H9 (cell line): ENCODE measurements around the gene RHOV. TPM values are rescaled to one million over a fixed set of nuclear protein-coding genes. Genes with fewer than 3 reads are reported as not detected.
"Not testable (repeated sequence)": the region's sequence is repeated elsewhere in the genome, so short reads cannot be mapped to it uniquely, and the experiment has no call there.

Source experiments
- DNase-seq: peaks from one replicate; pipeline ENCODE4 v3.0.0-alpha.2; 2017
- H2AFZ ChIP-seq: one replicate; pipeline ENCODE4 v1.6.1; 2013; ENCODE audit warnings: mild to moderate bottlenecking, low read length, control low read depth, moderate library complexity
- H2AK5ac ChIP-seq: 2 replicates; pipeline ENCODE4 v1.6.1; 2013; ENCODE audit warnings: low read length, control low read depth, mixed read lengths; ENCODE audit not compliant: insufficient read length
- H2BK120ac ChIP-seq: one replicate; pipeline ENCODE4 v1.6.1; 2013; ENCODE audit warnings: low read depth, mild to moderate bottlenecking, low read length, control low read depth, inconsistent platforms; ENCODE audit not compliant: poor library complexity, severe bottlenecking
- H2BK12ac ChIP-seq: 2 replicates; pipeline ENCODE4 v1.6.1; 2013; ENCODE audit warnings: low read length, control low read depth, mixed read lengths, low read depth; ENCODE audit not compliant: insufficient read length
- H2BK15ac ChIP-seq: 2 replicates; pipeline ENCODE4 v1.6.1; 2013; ENCODE audit warnings: low read depth, low read length, control low read depth
- H2BK20ac ChIP-seq: one replicate; pipeline ENCODE4 v1.6.1; 2013; ENCODE audit warnings: low read depth, mild to moderate bottlenecking, low read length, control low read depth, inconsistent platforms; ENCODE audit not compliant: poor library complexity, severe bottlenecking
- H2BK5ac ChIP-seq: 2 replicates; pipeline ENCODE4 v1.6.1; 2013; ENCODE audit warnings: low read length, control low read depth, mixed read lengths; ENCODE audit not compliant: insufficient read length
- H3K14ac ChIP-seq: 2 replicates; pipeline ENCODE4 v1.6.1; 2013; ENCODE audit warnings: low read length, control low read depth; ENCODE audit not compliant: insufficient read depth
- H3K18ac ChIP-seq: 2 replicates; pipeline ENCODE4 v1.6.1; 2013; ENCODE audit warnings: low read depth, mild to moderate bottlenecking, mixed read lengths, low read length, control low read depth; ENCODE audit not compliant: insufficient read length
- H3K23ac ChIP-seq: 2 replicates; pipeline ENCODE4 v1.6.1; 2013; ENCODE audit warnings: low read length, control low read depth, mixed read lengths, low read depth; ENCODE audit not compliant: insufficient read length
- H3K23me2 ChIP-seq: 2 replicates; pipeline ENCODE4 v1.6.1; 2013; ENCODE audit warnings: low read depth, mild to moderate bottlenecking, mixed read lengths, low read length, control low read depth; ENCODE audit not compliant: insufficient read length, poor library complexity, severe bottlenecking
- H3K27ac ChIP-seq: 2 replicates; pipeline ENCODE4 v1.5.1; 2013; ENCODE audit warnings: low read length, control low read depth, mixed read lengths, low read depth; ENCODE audit not compliant: insufficient read length
- H3K27me3 ChIP-seq: 2 replicates; pipeline ENCODE4 v1.6.1; 2013; ENCODE audit warnings: low read length, control low read depth, inconsistent platforms; ENCODE audit not compliant: insufficient read depth
- H3K4ac ChIP-seq: 2 replicates; pipeline ENCODE4 v1.6.1; 2013; ENCODE audit warnings: low read depth, mild to moderate bottlenecking, control low read depth, inconsistent platforms, low read length, moderate library complexity
- H3K4me1 ChIP-seq: 2 replicates; pipeline ENCODE4 v1.6.1; 2013; ENCODE audit warnings: low read length, control low read depth, inconsistent platforms; ENCODE audit not compliant: insufficient read depth
- H3K4me2 ChIP-seq: 2 replicates; pipeline ENCODE4 v1.6.1; 2013; ENCODE audit warnings: low read length, control low read depth, mixed read lengths; ENCODE audit not compliant: insufficient read length, insufficient read depth
- H3K56ac ChIP-seq: 2 replicates; pipeline ENCODE4 v1.6.1; 2013; ENCODE audit warnings: low read depth, mild to moderate bottlenecking, mixed read lengths, low read length, control low read depth; ENCODE audit not compliant: insufficient read length
- H3K79me1 ChIP-seq: 2 replicates; pipeline ENCODE4 v1.6.1; 2013; ENCODE audit warnings: low read depth, mild to moderate bottlenecking, moderate library complexity, low read length, control low read depth, inconsistent platforms; ENCODE audit not compliant: insufficient read depth, poor library complexity, severe bottlenecking
- H3K79me2 ChIP-seq: 2 replicates; pipeline ENCODE4 v1.6.1; 2013; ENCODE audit warnings: low read length, control low read depth, inconsistent platforms; ENCODE audit not compliant: insufficient read depth
- H3K9ac ChIP-seq: 2 replicates; pipeline ENCODE4 v1.6.1; 2013; ENCODE audit warnings: low read length, control low read depth, mixed read lengths; ENCODE audit not compliant: insufficient read length; ENCODE audit errors: extremely low read depth
- H3K9me3 ChIP-seq: one replicate; pipeline ENCODE4 v1.6.1; 2013; ENCODE audit warnings: low read depth, low read length, inconsistent platforms; ENCODE audit not compliant: control insufficient read depth
- H3T11ph ChIP-seq: one replicate; pipeline ENCODE4 v1.6.1; 2013; ENCODE audit warnings: mild to moderate bottlenecking, low read length, control low read depth, inconsistent platforms
- H4K20me1 ChIP-seq: one replicate; pipeline ENCODE4 v1.6.1; 2013; ENCODE audit not compliant: control insufficient read depth, insufficient read length, insufficient read depth
- H4K5ac ChIP-seq: 2 replicates; pipeline ENCODE4 v1.6.1; 2013; ENCODE audit warnings: low read depth, mild to moderate bottlenecking, mixed read lengths, low read length, control low read depth; ENCODE audit not compliant: insufficient read length
- H4K8ac ChIP-seq: replicated peaks from 2 replicates; pipeline ENCODE4 v1.6.1; 2013; ENCODE audit warnings: low read length, control low read depth, mixed read lengths, low read depth; ENCODE audit not compliant: insufficient read length
- H4K91ac ChIP-seq: 2 replicates; pipeline ENCODE4 v1.6.1; 2013; ENCODE audit warnings: low read depth, mild to moderate bottlenecking, moderate library complexity, mixed read lengths, low read length, control low read depth; ENCODE audit not compliant: insufficient read length
- H3K27ac Mint-ChIP-seq, 3 experiments: 2 replicates in 2 of 3; 3 replicates in 1 of 3; pipeline ENCODE4 v1.8.0; 2020 to 2021; ENCODE audit warnings: mixed read lengths in 3 of 3, mild to moderate bottlenecking in 1 of 3, moderate library complexity in 1 of 3
- H3K27me3 Mint-ChIP-seq: 2 replicates; pipeline ENCODE4 v1.8.0; 2021; ENCODE audit warnings: low read depth, mild to moderate bottlenecking, moderate library complexity, mixed read lengths
- H3K36me3 Mint-ChIP-seq, 3 experiments: 2 replicates in 2 of 3; 3 replicates in 1 of 3; pipeline ENCODE4 v1.8.0; 2020 to 2021; ENCODE audit warnings: low read depth in 3 of 3, mixed read lengths in 3 of 3; ENCODE audit not compliant: insufficient read depth in 1 of 3
- H3K4me1 Mint-ChIP-seq, 2 experiments: 2 replicates each; pipeline ENCODE4 v1.8.0; 2020; ENCODE audit warnings: mixed read lengths in 2 of 2
- H3K4me3 Mint-ChIP-seq, 2 experiments: 2 replicates in 1 of 2; 3 replicates in 1 of 2; pipeline ENCODE4 v1.8.0; 2020 to 2021; ENCODE audit warnings: mild to moderate bottlenecking in 2 of 2, mixed read lengths in 2 of 2, moderate library complexity in 1 of 2
- H3K9me3 Mint-ChIP-seq, 2 experiments: 2 replicates in 1 of 2; 3 replicates in 1 of 2; pipeline ENCODE4 v1.8.0; 2020; ENCODE audit warnings: mild to moderate bottlenecking in 2 of 2, mixed read lengths in 2 of 2, moderate library complexity in 1 of 2
- CTCF ChIP-seq: fragments of 200-600 bp; sonication (generic); conservative IDR thresholded peaks from 3 replicates; pipeline ENCODE4 v1.8.0; 2021; ENCODE audit warnings: antibody characterized with exemption, mild to moderate bottlenecking
- WGBS: extraction: QIAGEN DNeasy Blood & Tissue Kit; methylation state at CpG from one replicate; pipeline ENCODE4 v1.1.7; 2013; ENCODE audit warnings: missing lambda C conversion rate, low lambda C conversion rate, mixed read lengths; ENCODE audit not compliant: insufficient read length; ENCODE audit errors: extremely low coverage; 5-methylcytosine and 5-hydroxymethylcytosine counted together
- total RNA-seq: library from RNA; stranded (reverse); gene quantifications from 2 replicates; pipeline ENCODE4 v1.2.1, GENCODE V29; 2021

Gene RHOV
- total RNA-seq, 1 experiment from 2014 or later, result 3.9 TPM

DNA sequence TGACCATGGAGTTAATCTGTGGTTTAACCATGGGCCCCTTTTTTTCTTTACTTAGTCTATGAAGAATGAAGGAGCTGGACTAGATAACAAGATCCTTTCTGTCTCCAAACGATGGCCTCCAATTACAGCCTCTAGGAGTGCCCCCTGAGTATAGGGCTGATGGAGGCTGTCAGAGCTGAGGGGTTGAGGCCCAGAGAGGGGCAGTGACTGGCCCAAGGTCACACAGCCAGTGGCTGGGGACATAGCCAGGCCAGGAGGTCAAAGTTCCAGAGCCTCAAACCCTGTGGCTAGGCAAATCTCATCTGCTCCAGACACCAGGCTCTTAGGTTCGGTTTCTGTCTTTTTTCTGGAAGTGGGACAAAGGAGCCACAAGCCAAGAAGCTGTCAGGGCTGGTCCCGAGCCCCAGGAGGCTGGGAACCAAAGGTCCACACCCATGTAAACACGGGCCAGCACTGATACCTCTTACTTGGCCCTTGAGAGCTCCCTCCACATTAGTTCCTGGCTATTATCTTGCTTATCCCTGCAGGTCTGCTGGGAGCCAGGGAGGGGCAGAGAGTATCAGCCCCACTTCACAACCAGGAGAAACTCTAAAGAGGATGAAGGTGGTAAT, 10.3 kb downstream of the RHOV start:
- H3K4me1 Mint-ChIP-seq, result peaks cover 12 to 13% of the 10 kb centered on the region in 2 experiments
- no peaks in the 10 kb centered on the region for H3K9me3 Mint-ChIP-seq
- no peak for TF ChIP-seq CTCF
- Histone ChIP-seq H3K56ac (no peak overlapping the region), H2AFZ (no peak overlapping the region), H2BK120ac (no peak overlapping the region), H3K14ac (no peak overlapping the region), H3K23ac (no peak overlapping the region), H3K79me2 (no peaks in the 10 kb centered on the region), H3K79me1 (no peaks in the 10 kb centered on the region), H3K23me2 (no peaks in the 10 kb centered on the region), H3K4me1 (no peaks in the 10 kb centered on the region), H3K27me3 (no peaks in the 10 kb centered on the region), H2BK15ac (no peak overlapping the region), H3K18ac (no peak overlapping the region), H3T11ph (no peak overlapping the region), H2BK12ac (no peak overlapping the region), H2BK5ac (no peak overlapping the region), H3K27ac (no peak overlapping the region), H4K91ac (no peak overlapping the region), H4K5ac (no peak overlapping the region), H2AK5ac (no peak overlapping the region), H3K9ac (no peak overlapping the region), H3K4me2 (no peak overlapping the region), H4K20me1 (no peaks in the 10 kb centered on the region), H3K4ac (no peak overlapping the region), H4K8ac (no peak overlapping the region), H2BK20ac (no peak overlapping the region), H3K9me3 (no peaks in the 10 kb centered on the region)
- peaks cover 0 to 5% (median 2%) of the 10 kb centered on the region in 3 experiments; a peak in 4 of 7 replicates for H3K36me3 Mint-ChIP-seq
- no peak for DNase-seq
- H3K27ac Mint-ChIP-seq, result peak overlapping the region in 1 of 3 experiments; percentile 53; a peak in 1 of 7 replicates
- H3K4me3 Mint-ChIP-seq, result no peak overlapping the region
- peaks cover 6% of the 10 kb centered on the region for H3K27me3 Mint-ChIP-seq
- no CpG with 5 or more reads among the region's 4 CpGs for WGBS

GRCh38 chr15:40861147-40861546, 12.9 kb downstream of the RHOV start:
- not testable (repeated sequence) for H3K4me3 Mint-ChIP-seq, H2AK5ac ChIP-seq, H4K91ac ChIP-seq, H3K27me3 ChIP-seq, H4K8ac ChIP-seq, H3K27ac Mint-ChIP-seq, H4K20me1 ChIP-seq, H3K18ac ChIP-seq, H4K5ac ChIP-seq, H3K9me3 ChIP-seq, H3K4me2 ChIP-seq, H2BK20ac ChIP-seq, H2BK5ac ChIP-seq, H2BK15ac ChIP-seq, H3K56ac ChIP-seq, H3K9me3 Mint-ChIP-seq, DNase-seq, H3T11ph ChIP-seq, H3K79me1 ChIP-seq, H3K14ac ChIP-seq, H2AFZ ChIP-seq, H3K27ac ChIP-seq, H2BK120ac ChIP-seq, H3K4me1 ChIP-seq, H3K79me2 ChIP-seq, H3K4ac ChIP-seq, H2BK12ac ChIP-seq, H3K9ac ChIP-seq, H3K23me2 ChIP-seq, H3K27me3 Mint-ChIP-seq, H3K23ac ChIP-seq
- WGBS, result no CpG with 5 or more reads among the region's 4 CpGs
- H3K36me3 Mint-ChIP-seq, result peaks cover 4 to 28% (median 17%) of the 10 kb centered on the region in 3 experiments; a peak in 6 of 7 replicates
- H3K4me1 Mint-ChIP-seq, result peaks cover 23 to 27% of the 10 kb centered on the region in 2 experiments
